Measurements from ENCODE around the gene SFPQ.

The SFPQ gene

DNA sequence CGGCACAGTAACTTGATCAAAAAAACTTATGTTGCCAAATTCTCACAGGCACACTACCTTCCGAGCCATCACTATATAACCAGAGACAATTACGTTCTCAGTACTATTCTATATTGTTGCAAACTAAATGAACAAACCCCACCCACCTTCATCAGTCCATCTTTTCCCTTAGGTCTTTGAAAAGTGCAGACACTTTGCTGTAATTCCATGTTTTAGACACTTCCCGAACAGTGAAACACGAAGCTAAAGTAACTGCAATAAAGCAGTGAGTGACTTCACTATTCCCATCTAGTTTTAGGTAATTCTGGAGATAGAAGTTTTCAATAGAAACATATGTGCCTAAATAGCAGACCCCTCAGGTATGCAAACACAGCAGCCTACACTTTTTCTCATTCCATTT is 7.7 kb downstream of the SFPQ start:
- no peak for DNase-seq (ENCODE audit: low read depth)
- TF ChIP-seq, protein P1, sequence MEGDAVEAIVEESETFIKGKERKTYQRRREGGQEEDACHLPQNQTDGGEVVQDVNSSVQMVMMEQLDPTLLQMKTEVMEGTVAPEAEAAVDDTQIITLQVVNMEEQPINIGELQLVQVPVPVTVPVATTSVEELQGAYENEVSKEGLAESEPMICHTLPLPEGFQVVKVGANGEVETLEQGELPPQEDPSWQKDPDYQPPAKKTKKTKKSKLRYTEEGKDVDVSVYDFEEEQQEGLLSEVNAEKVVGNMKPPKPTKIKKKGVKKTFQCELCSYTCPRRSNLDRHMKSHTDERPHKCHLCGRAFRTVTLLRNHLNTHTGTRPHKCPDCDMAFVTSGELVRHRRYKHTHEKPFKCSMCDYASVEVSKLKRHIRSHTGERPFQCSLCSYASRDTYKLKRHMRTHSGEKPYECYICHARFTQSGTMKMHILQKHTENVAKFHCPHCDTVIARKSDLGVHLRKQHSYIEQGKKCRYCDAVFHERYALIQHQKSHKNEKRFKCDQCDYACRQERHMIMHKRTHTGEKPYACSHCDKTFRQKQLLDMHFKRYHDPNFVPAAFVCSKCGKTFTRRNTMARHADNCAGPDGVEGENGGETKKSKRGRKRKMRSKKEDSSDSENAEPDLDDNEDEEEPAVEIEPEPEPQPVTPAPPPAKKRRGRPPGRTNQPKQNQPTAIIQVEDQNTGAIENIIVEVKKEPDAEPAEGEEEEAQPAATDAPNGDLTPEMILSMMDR (conservative IDR thresholded peaks at IDR 0.05; ENCODE audit: low read length), result no peak
- H3K4me3 ChIP-seq (ENCODE audit: low read length), result no peak overlapping the region

DNA sequence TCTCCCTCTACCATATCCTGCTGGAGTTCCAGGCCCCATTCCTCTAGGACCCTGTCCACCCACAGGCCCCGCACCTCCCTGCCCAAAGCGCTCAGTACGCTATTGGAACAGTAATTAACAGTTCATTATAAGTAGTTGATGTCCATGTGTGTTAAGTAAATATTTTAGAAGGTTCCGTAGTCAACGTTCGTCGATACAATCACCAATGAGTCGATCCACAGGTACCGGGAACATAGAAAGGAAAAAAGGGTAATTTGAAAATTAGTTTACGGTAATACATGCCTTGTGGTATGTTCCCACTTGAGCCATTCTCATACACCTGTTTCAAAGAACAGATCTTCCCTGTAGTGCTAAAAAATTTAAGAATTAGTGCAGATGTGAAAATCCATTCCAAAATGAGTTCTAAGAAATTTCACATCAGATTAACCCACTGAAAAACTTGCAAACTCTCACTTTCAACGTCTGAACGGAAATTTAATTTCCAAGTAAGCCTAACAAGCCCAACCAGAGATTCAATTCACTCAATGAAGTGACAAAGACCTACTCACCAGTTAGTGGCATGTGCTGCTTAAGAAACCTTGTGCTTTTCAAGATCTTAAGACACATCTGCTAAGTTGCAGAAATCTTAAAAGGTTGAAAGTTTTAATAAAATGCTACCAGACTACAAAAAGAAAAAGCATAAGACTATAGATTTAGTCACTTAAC is 8.3 kb downstream of the SFPQ start:
- no peak overlapping the region for H3K4me3 ChIP-seq (ENCODE audit: low read length)
- TF ChIP-seq, protein P1 (conservative IDR thresholded peaks at IDR 0.05; ENCODE audit: low read length), result no peak
- no peak for DNase-seq (ENCODE audit: low read depth)

DNA sequence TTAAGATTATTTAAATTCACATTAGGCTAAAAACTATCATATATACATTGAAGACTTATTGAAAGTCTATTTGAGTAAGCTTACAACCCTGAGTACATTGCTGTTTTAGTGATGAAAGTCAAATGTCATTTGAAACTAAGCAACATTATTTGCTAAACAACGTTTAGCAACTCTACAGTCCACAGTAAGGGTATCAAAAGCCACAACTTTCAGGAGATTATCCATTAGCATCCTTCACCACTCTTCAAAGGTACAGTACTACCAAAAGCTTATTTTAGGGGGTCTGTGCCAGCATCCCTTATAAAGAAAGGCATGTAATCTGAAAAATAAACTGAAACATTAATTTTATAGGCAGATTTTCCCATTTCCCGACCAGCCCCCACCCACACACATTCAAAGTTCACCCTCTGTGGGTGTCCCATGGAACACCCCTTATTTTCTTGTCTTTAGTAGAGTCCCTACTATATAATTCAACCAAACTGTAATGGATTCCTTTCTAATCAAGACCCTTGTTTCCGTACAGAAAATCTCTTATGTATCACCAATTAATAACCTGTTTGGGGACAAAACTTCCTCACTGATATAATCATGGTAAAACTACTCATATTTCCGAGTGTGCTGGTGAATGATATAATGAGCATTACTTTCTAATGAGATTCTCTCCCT is 11.0 kb downstream of the SFPQ start:
- H3K4me3 ChIP-seq (ENCODE audit: low read length), result no peak overlapping the region
- no peak for DNase-seq (ENCODE audit: low read depth)
- TF ChIP-seq, protein P1 (conservative IDR thresholded peaks at IDR 0.05; ENCODE audit: low read length), result no peak

DNA sequence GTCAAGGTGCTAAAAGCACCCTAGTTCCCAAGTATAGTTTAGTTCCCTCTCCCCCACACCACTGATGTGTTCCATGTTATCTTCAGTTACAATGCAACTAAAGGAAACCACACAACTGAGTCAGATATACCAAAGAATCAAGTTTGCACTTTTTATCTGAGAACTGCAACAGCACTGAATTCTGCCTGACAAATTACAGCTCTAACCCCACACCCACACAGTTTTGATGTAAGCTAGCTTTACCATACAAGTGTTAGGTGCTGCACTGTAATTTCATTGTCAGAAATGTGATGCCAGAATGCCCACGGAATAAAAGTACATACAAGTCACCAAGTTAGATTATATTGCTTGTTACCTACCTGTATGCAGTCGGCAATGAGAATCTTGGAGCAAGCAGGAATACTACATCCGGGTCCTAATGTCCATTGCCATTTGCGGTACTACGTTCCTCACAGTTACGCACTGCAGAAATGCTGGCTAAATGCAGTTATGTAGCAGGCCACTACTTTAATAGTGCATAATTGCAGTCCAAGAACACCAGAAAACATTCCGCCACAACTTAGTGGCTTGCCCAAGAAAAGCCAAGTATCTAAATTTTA is 12.1 kb downstream of the SFPQ start:
- no peak overlapping the region for H3K4me3 ChIP-seq (ENCODE audit: low read length)
- no peak for DNase-seq (ENCODE audit: low read depth)
- TF ChIP-seq, protein P1 (conservative IDR thresholded peaks at IDR 0.05; ENCODE audit: low read length), result no peak

DNA sequence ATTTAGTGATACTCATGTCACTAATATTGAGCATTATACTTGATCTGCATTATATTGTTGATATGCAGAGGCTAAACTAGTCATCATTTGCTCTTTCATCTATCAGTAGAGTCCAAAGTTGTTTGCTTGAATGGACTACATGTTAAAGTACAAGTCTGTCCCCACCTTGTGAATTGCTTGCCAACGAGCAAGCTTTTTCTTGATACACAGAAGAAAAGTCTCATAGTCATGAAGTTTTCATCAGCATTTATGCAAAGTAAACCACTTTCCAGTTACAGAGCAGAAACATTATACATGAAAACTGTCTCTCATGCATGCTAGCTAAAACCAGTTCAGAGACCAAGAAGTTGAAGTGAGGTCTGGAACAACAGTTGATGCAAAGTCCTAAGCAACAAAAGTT is 13.0 kb downstream of the SFPQ start:
- TF ChIP-seq, protein P1 (conservative IDR thresholded peaks at IDR 0.05; ENCODE audit: low read length), result no peak
- no peak overlapping the region for H3K4me3 ChIP-seq (ENCODE audit: low read length)
- DNase-seq (ENCODE audit: low read depth), result no peak

DNA sequence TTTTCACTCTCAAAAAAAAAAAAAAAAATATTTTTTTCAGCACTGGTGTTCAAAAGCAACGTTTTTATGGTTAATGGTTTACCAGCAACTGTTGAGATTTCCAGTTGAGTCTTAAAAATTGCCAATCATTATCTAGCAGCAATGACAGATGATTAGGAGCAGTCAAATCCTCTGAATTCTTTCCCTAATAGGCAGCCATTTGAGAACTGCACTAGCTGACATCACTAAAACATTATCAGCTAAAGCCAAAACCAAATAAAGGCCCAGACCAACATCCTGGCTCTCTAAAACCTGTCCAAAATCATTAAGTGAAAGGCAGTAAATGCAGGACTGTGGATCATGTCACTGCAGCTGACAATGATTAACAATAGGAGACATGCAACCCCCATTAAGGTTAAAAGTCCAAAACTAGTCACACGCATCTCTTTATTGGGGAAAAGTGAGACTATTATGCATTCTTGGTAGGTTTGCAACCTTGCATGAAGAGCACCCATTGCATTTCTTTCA is 14.0 kb downstream of the SFPQ start:
- H3K4me3 ChIP-seq (ENCODE audit: low read length), result no peak overlapping the region
- DNase-seq (ENCODE audit: low read depth), result no peak
- TF ChIP-seq, protein P1 (conservative IDR thresholded peaks at IDR 0.05; ENCODE audit: low read length), result no peak
